CD4-positive, alpha-beta memory T cell (primary cell): ENCODE measurements around the gene DIP2B. TPM values are rescaled to one million over a fixed set of nuclear protein-coding genes. Genes with fewer than 3 reads are reported as not detected.

Experiments
- CTCF ChIA-PET: fragments of 350-600 bp; sonication (Branson Sonifier 250); formaldehyde crosslinking; loops from one replicate; lab custom pipeline; 2021; ENCODE audit warnings: inconsistent platforms; ENCODE audit not compliant: partially characterized antibody; lab: Charles Lee
- POLR2A ChIA-PET: fragments of 350-600 bp; sonication (Branson Sonifier 250); formaldehyde crosslinking; loops from one replicate; lab custom pipeline; 2021; ENCODE audit not compliant: partially characterized antibody; lab: Charles Lee
- DNase-seq, 5 donors: peaks; one replicate each; pipeline versions ENCODE4 v3.0.0 to v3.0.0-alpha.2; 2020 to 2022; ENCODE audit warnings: mixed read lengths in 1 of 5
- H3K27ac ChIP-seq: one replicate; pipeline ENCODE4 v1.7.0; 2013; ENCODE audit warnings: low read depth, low read length
- H3K27me3 ChIP-seq: 2 replicates; pipeline ENCODE4 v1.7.0; 2013; ENCODE audit warnings: mild to moderate bottlenecking, low read length, moderate library complexity; ENCODE audit not compliant: insufficient read depth
- H3K36me3 ChIP-seq: 2 replicates; pipeline ENCODE4 v1.7.0; 2013; ENCODE audit warnings: mild to moderate bottlenecking, low read length, moderate library complexity; ENCODE audit not compliant: insufficient read depth
- H3K4me1 ChIP-seq: 2 replicates; pipeline ENCODE4 v1.7.0; 2013; ENCODE audit warnings: mild to moderate bottlenecking, low read length, moderate library complexity; ENCODE audit not compliant: insufficient read depth
- H3K4me3 ChIP-seq, 2 donors: one replicate each; pipeline ENCODE4 v1.7.0; 2013; ENCODE audit warnings: low read length in 2 of 2, mild to moderate bottlenecking in 1 of 2
- H3K9me3 ChIP-seq, 2 donors: one replicate each; pipeline ENCODE4 v1.7.0; 2013; ENCODE audit warnings: low read length in 2 of 2, control low read depth in 1 of 2; ENCODE audit not compliant: control insufficient read depth in 1 of 2
- H3K27ac Mint-ChIP-seq, 7 donors: one replicate each; pipeline ENCODE4 v1.8.0; 2020 to 2021; ENCODE audit warnings: mixed read lengths in 7 of 7, mild to moderate bottlenecking in 6 of 7, inconsistent platforms in 3 of 7, moderate library complexity in 3 of 7
- H3K27me3 Mint-ChIP-seq, 2 donors: one replicate each; pipeline ENCODE4 v1.8.0; 2020 to 2021; ENCODE audit warnings: mixed read lengths in 2 of 2
- H3K36me3 Mint-ChIP-seq, 2 donors: one replicate each; pipeline ENCODE4 v1.8.0; 2020 to 2021; ENCODE audit warnings: mixed read lengths in 2 of 2, inconsistent platforms in 1 of 2, mild to moderate bottlenecking in 1 of 2
- H3K4me1 Mint-ChIP-seq, 4 donors: one replicate each; pipeline ENCODE4 v1.8.0; 2020 to 2021; ENCODE audit warnings: mixed read lengths in 4 of 4, mild to moderate bottlenecking in 1 of 4
- H3K4me3 Mint-ChIP-seq, 8 donors: one replicate each; pipeline ENCODE4 v1.8.0; 2020 to 2021; ENCODE audit warnings: mixed read lengths in 8 of 8, mild to moderate bottlenecking in 7 of 8, moderate library complexity in 6 of 8, inconsistent platforms in 3 of 8
- H3K9me3 Mint-ChIP-seq, 8 donors: one replicate each; pipeline ENCODE4 v1.8.0; 2020 to 2021; ENCODE audit warnings: mixed read lengths in 8 of 8, mild to moderate bottlenecking in 5 of 8, inconsistent platforms in 3 of 8, moderate library complexity in 1 of 8
- intact Hi-C: fragments of 100-400 bp; cut with micrococcal nuclease; formaldehyde crosslinking; loops from one replicate; pipeline ENCODE4 v1.15.1; 2023
- polyA plus RNA-seq, 2 donors: library from polyadenylated mRNA; unstranded; fragments of 300-500 nt; fragmentation: Illumina TruSeq; gene quantifications; one replicate each; pipeline ENCODE4 v1.2.3, GENCODE V29; 2021
- total RNA-seq, 2 experiments: library from RNA; stranded (reverse); gene quantifications; one replicate each; pipeline ENCODE4 v1.2.3, GENCODE V29; 2021

Gene DIP2B
- total and polyA plus RNA-seq, 4 experiments from 2014 or later, result 3.8 to 29.1 (median 20.0) TPM

- POLR2A ChIA-PET, result interaction anchor here (1.4 kb wide), 1 partner anchor 131 kb away, joined by 3 read pairs; the partner anchor contains the start of gene DIP2B
- peaks cover 13 to 18% (median 16%) of the 10 kb centered on the region in 4 donors for H3K4me1 Mint-ChIP-seq
- no peaks in the 10 kb centered on the region for H3K36me3 ChIP-seq
- no peak overlapping the region for H3K27ac ChIP-seq
- H3K4me3 ChIP-seq, result no peak overlapping the region
- H3K4me1 ChIP-seq, result peaks cover 8% of the 10 kb centered on the region
- H3K27ac Mint-ChIP-seq, result peak overlapping the region in 5 of 7 donors; percentile 5 to 80 (median 54)
- CTCF ChIA-PET, result interaction anchor here (0.9 to 2.4 kb wide), 4 partner anchors 119 to 131 kb away, joined by 3 to 21 read pairs (median 4); partner anchors contain the start of gene DIP2B
- DNase-seq, result no peak
- H3K36me3 Mint-ChIP-seq, result peaks cover 9% of the 10 kb centered on the region in 2 donors
- H3K9me3 Mint-ChIP-seq, result no peaks in the 10 kb centered on the region
- H3K27me3 ChIP-seq, result no peaks in the 10 kb centered on the region
- H3K4me3 Mint-ChIP-seq, result peak overlapping the region in 1 of 8 donors; percentile 41
- H3K27me3 Mint-ChIP-seq, result no peaks in the 10 kb centered on the region
- H3K9me3 ChIP-seq, result no peaks in the 10 kb centered on the region
- intact Hi-C loops, result loop anchor here (10.0 kb wide), 1 partner anchor 51 kb away; no protein-coding TSS in a partner anchor
Measured at GRCh38 chr12:50635364-50635763, 130.6 kb downstream of the DIP2B start.

GRCh38 chr12:50635857-50636256, 131.1 kb downstream of the DIP2B start:
- Histone ChIP-seq H3K9me3 (no peaks in the 10 kb centered on the region), H3K36me3 (no peaks in the 10 kb centered on the region), H3K27me3 (no peaks in the 10 kb centered on the region), H3K4me1 (peaks cover 8% of the 10 kb centered on the region), H3K4me3 (no peak overlapping the region), H3K27ac (no peak overlapping the region)
- H3K27ac Mint-ChIP-seq, result peak overlapping the region in 3 of 7 donors; percentile 15 to 74 (median 65)
- ChIA-PET POLR2A (interaction anchor here (1.2 to 1.4 kb wide), 2 partner anchors 131 kb away, joined by 3 to 7 read pairs; partner anchors contain the start of gene DIP2B), CTCF (interaction anchor here (0.9 to 2.4 kb wide), 4 partner anchors 19 to 132 kb away, joined by 3 to 21 read pairs (median 3); partner anchors contain the start of gene DIP2B)
- H3K36me3 Mint-ChIP-seq, result peaks cover 7 to 10% of the 10 kb centered on the region in 2 donors
- H3K9me3 Mint-ChIP-seq, result no peaks in the 10 kb centered on the region
- DNase-seq, result no peak
- peaks cover 13 to 18% (median 16%) of the 10 kb centered on the region in 4 donors for H3K4me1 Mint-ChIP-seq
- H3K27me3 Mint-ChIP-seq, result no peaks in the 10 kb centered on the region
- H3K4me3 Mint-ChIP-seq, result no peak overlapping the region
- intact Hi-C loops, result loop anchor here (10.0 kb wide), 1 partner anchor 51 kb away; no protein-coding TSS in a partner anchor

GRCh38 chr12:50636505-50636904, 131.7 kb downstream of the DIP2B start:
- Histone ChIP-seq H3K36me3 (no peaks in the 10 kb centered on the region), H3K9me3 (no peaks in the 10 kb centered on the region), H3K27me3 (no peaks in the 10 kb centered on the region), H3K4me3 (no peak overlapping the region), H3K27ac (no peak overlapping the region), H3K4me1 (peaks cover 8% of the 10 kb centered on the region)
- ChIA-PET CTCF (interaction anchor here (1.0 to 2.4 kb wide), 3 partner anchors 20 to 133 kb away, joined by 3 to 21 read pairs (median 3); partner anchors contain the start of gene DIP2B), POLR2A (interaction anchor here (1.2 kb wide), 1 partner anchor 132 kb away, joined by 7 read pairs; the partner anchor contains the start of gene DIP2B)
- Mint-ChIP-seq H3K4me1 (peaks cover 13 to 18% (median 16%) of the 10 kb centered on the region in 4 donors), H3K9me3 (no peaks in the 10 kb centered on the region), H3K36me3 (peaks cover 11 to 12% of the 10 kb centered on the region in 2 donors), H3K27me3 (no peaks in the 10 kb centered on the region), H3K27ac (peak overlapping the region in 5 of 7 donors; percentile 15 to 77 (median 73)), H3K4me3 (no peak overlapping the region)
- no peak for DNase-seq
- intact Hi-C loops, result loop anchor here (10.0 kb wide), 1 partner anchor 52 kb away; no protein-coding TSS in a partner anchor

- H3K4me3 ChIP-seq, result no peak overlapping the region
- peaks cover 17 to 18% (median 18%) of the 10 kb centered on the region in 4 donors for H3K4me1 Mint-ChIP-seq
- no peak overlapping the region for H3K4me3 Mint-ChIP-seq
- POLR2A ChIA-PET, result interaction anchor here (1.3 to 1.5 kb wide), 3 partner anchors 124 to 133 kb away, joined by 4 to 26 read pairs (median 4); partner anchors contain the start of gene DIP2B
- peak overlapping the region; percentile 21 to 83 (median 66) for H3K27ac Mint-ChIP-seq
- H3K4me1 ChIP-seq, result peaks cover 8% of the 10 kb centered on the region
- CTCF ChIA-PET, result interaction anchor here (0.7 to 7.9 kb wide), 15 partner anchors 11 to 426 kb away, joined by 3 to 197 read pairs (median 3); partner anchors contain the start of gene DIP2B
- DNase-seq, result peak in 4 of 5 donors; percentile 48 to 59 (median 52)
- H3K9me3 Mint-ChIP-seq, result no peaks in the 10 kb centered on the region
- no peak overlapping the region for H3K27ac ChIP-seq
- no peaks in the 10 kb centered on the region for H3K9me3 ChIP-seq
- intact Hi-C loops, result loop anchor here (1.0 to 10.0 kb wide), 2 partner anchors 53 to 134 kb away; partner anchors contain the start of gene DIP2B
- no peaks in the 10 kb centered on the region for H3K36me3 ChIP-seq
- H3K36me3 Mint-ChIP-seq, result peaks cover 17 to 20% of the 10 kb centered on the region in 2 donors
- no peaks in the 10 kb centered on the region for H3K27me3 Mint-ChIP-seq
- no peaks in the 10 kb centered on the region for H3K27me3 ChIP-seq
Measured at GRCh38 chr12:50637870-50638481, 133.2 kb downstream of the DIP2B start.

GRCh38 chr12:50638482-50638880, 133.7 kb downstream of the DIP2B start:
- Histone ChIP-seq H3K27ac (no peak overlapping the region), H3K4me3 (no peak overlapping the region), H3K4me1 (peaks cover 8% of the 10 kb centered on the region), H3K9me3 (no peaks in the 10 kb centered on the region), H3K36me3 (no peaks in the 10 kb centered on the region), H3K27me3 (no peaks in the 10 kb centered on the region)
- CTCF ChIA-PET, result interaction anchor here (0.7 to 7.9 kb wide), 15 partner anchors 10 to 427 kb away, joined by 3 to 197 read pairs (median 3); partner anchors contain the start of gene DIP2B
- no peaks in the 10 kb centered on the region for H3K9me3 Mint-ChIP-seq
- intact Hi-C loops, result loop anchor here (1.0 to 10.0 kb wide), 2 partner anchors 54 to 134 kb away; partner anchors contain the start of gene DIP2B
- peaks cover 16 to 18% (median 18%) of the 10 kb centered on the region in 4 donors for H3K4me1 Mint-ChIP-seq
- no peak overlapping the region for H3K27ac Mint-ChIP-seq
- POLR2A ChIA-PET, result interaction anchor here (1.3 to 1.5 kb wide), 3 partner anchors 124 to 134 kb away, joined by 4 to 26 read pairs (median 4); partner anchors contain the start of gene DIP2B
- DNase-seq, result no peak
- no peak overlapping the region for H3K4me3 Mint-ChIP-seq
- H3K27me3 Mint-ChIP-seq, result no peaks in the 10 kb centered on the region
- peaks cover 18 to 24% of the 10 kb centered on the region in 2 donors for H3K36me3 Mint-ChIP-seq

GRCh38 chr12:50639721-50640120, 134.9 kb downstream of the DIP2B start:
- no peaks in the 10 kb centered on the region for H3K9me3 ChIP-seq
- POLR2A ChIA-PET, result no interaction called here
- CTCF ChIA-PET, result interaction anchor here (0.6 to 7.9 kb wide), 3 partner anchors 18 to 134 kb away, joined by 3 to 197 read pairs (median 4); partner anchors contain the start of gene DIP2B
- DNase-seq, result no peak
- Mint-ChIP-seq H3K9me3 (no peaks in the 10 kb centered on the region), H3K36me3 (peaks cover 18 to 23% of the 10 kb centered on the region in 2 donors), H3K4me1 (peaks cover 14 to 18% (median 16%) of the 10 kb centered on the region in 4 donors), H3K4me3 (no peak overlapping the region), H3K27ac (no peak overlapping the region), H3K27me3 (no peaks in the 10 kb centered on the region)
- no peak overlapping the region for H3K4me3 ChIP-seq
- peaks cover 8% of the 10 kb centered on the region for H3K4me1 ChIP-seq
- no peaks in the 10 kb centered on the region for H3K36me3 ChIP-seq
- intact Hi-C loops, result loop anchor here (10.0 kb wide), 1 partner anchor 55 kb away; no protein-coding TSS in a partner anchor
- no peak overlapping the region for H3K27ac ChIP-seq
- no peaks in the 10 kb centered on the region for H3K27me3 ChIP-seq
